H1 (cell line): ENCODE data around the gene PLN. TPM values are rescaled to one million over a fixed set of nuclear protein-coding genes. Genes with fewer than 3 reads are reported as not detected.

Experiments
- CTCF ChIA-PET: fragments of 300-600 bp; sonication (Branson Sonifier 250); formaldehyde crosslinking; loops from one replicate; lab custom pipeline; 2021; ENCODE audit not compliant: partially characterized antibody; lab: Charles Lee
- POLR2A ChIA-PET: fragments of 300-600 bp; sonication (Branson Sonifier 250); formaldehyde crosslinking; loops from one replicate; lab custom pipeline; 2021; ENCODE audit warnings: inconsistent platforms; ENCODE audit not compliant: partially characterized antibody; lab: Charles Lee
- DNase-seq, 2 experiments: peaks; one replicate each; pipeline versions ENCODE4 v3.0.0 to v3.0.0-alpha.2; 2010 to 2022; ENCODE audit warnings: low spot score in 2 of 2, low read depth in 1 of 2, mixed read lengths in 1 of 2
- FAIRE-seq: peaks from 2 replicates; lab custom pipeline; 2011; peaks lifted over from hg19 to GRCh38; lab: Jason Lieb, UNC
- H2AFZ ChIP-seq: 2 replicates; pipeline ENCODE4 v1.8.1; 2012; ENCODE audit warnings: low read length, inconsistent platforms
- H2AK5ac ChIP-seq: 2 replicates; pipeline ENCODE4 v1.6.1; 2013; ENCODE audit warnings: low read depth, low read length
- H2BK120ac ChIP-seq: replicated peaks from 2 replicates; pipeline ENCODE3; 2013; ENCODE audit warnings: low read depth, low read length, inconsistent platforms
- H2BK12ac ChIP-seq: 2 replicates; pipeline ENCODE4 v1.6.1; 2013; ENCODE audit warnings: low read depth, low read length
- H2BK15ac ChIP-seq: 2 replicates; pipeline ENCODE4 v1.6.1; 2013; ENCODE audit warnings: low read length
- H2BK20ac ChIP-seq: 2 replicates; pipeline ENCODE4 v1.6.1; 2013; ENCODE audit warnings: low read length
- H2BK5ac ChIP-seq: 2 replicates; pipeline ENCODE4 v1.6.1; 2013; ENCODE audit warnings: low read depth, low read length
- H3K14ac ChIP-seq: 2 replicates; pipeline ENCODE4 v1.6.1; 2013; ENCODE audit warnings: inconsistent platforms; ENCODE audit not compliant: insufficient read length
- H3K18ac ChIP-seq: 2 replicates; pipeline ENCODE4 v1.6.1; 2013; ENCODE audit warnings: low read length; ENCODE audit errors: extremely low read depth
- H3K23ac ChIP-seq: 2 replicates; pipeline ENCODE4 v1.6.1; 2013; ENCODE audit warnings: inconsistent platforms; ENCODE audit not compliant: insufficient read length
- H3K23me2 ChIP-seq: 2 replicates; pipeline ENCODE4 v1.6.1; 2013; ENCODE audit warnings: low read depth, low read length
- H3K27ac ChIP-seq: 2 replicates; pipeline ENCODE4 v1.6.1; 2011; ENCODE audit warnings: low read depth, low read length, inconsistent platforms
- H3K27me3 ChIP-seq, 4 experiments: replicated peaks in 1 of 4; 1 replicate in 1 of 4; 2 replicates in 3 of 4; pipeline versions ENCODE4 v1.6.1 to v1.8.1; 2011 to 2013; ENCODE audit warnings: low read length in 3 of 4, mild to moderate bottlenecking in 3 of 4, inconsistent platforms in 2 of 4, mixed read lengths in 2 of 4, moderate library complexity in 1 of 4; ENCODE audit not compliant: control insufficient read depth in 3 of 4, insufficient read depth in 3 of 4; ENCODE audit errors: extremely low read depth in 1 of 4
- H3K36me3 ChIP-seq, 4 experiments: 2 replicates each; pipeline versions ENCODE4 v1.6.1 to v1.8.1; 2011 to 2013; ENCODE audit warnings: mild to moderate bottlenecking in 4 of 4, low read length in 3 of 4, moderate library complexity in 2 of 4, control low read depth in 1 of 4, inconsistent platforms in 1 of 4; ENCODE audit not compliant: insufficient read depth in 4 of 4, control insufficient read depth in 2 of 4
- H3K4ac ChIP-seq: replicated peaks from 2 replicates; pipeline ENCODE3; 2013; ENCODE audit warnings: low read length, low read depth, mixed read lengths, inconsistent platforms; ENCODE audit not compliant: insufficient read length
- H3K4me1 ChIP-seq, 4 experiments: replicated peaks in 1 of 4; 1 replicate in 1 of 4; 2 replicates in 3 of 4; pipeline versions ENCODE4 v1.6.1 to v1.8.1; 2011 to 2013; ENCODE audit warnings: low read length in 3 of 4, inconsistent platforms in 2 of 4, mixed read lengths in 1 of 4; ENCODE audit not compliant: insufficient read depth in 4 of 4, control insufficient read depth in 3 of 4
- H3K4me2 ChIP-seq, 2 experiments: 2 replicates each; pipeline versions ENCODE4 v1.6.1 to v1.8.1; 2011 to 2013; ENCODE audit warnings: low read depth in 2 of 2, low read length in 2 of 2, control low read depth in 1 of 2, inconsistent platforms in 1 of 2, mild to moderate bottlenecking in 1 of 2; ENCODE audit not compliant: insufficient read depth in 1 of 2
- H3K4me3 ChIP-seq, 4 experiments: fragments of 200-600, 300-600 bp in 1 of 4; sonication (generic), shearing (Covaris generic), sonication (Bioruptor Twin) in 1 of 4; 2 replicates each; pipeline versions ENCODE4 v1.5.1 to v1.8.1; 2011 to 2016; ENCODE audit warnings: low read length in 4 of 4, low read depth in 3 of 4, control low read depth in 2 of 4, inconsistent platforms in 2 of 4, mild to moderate bottlenecking in 2 of 4, mixed read lengths in 1 of 4, moderate library complexity in 1 of 4; ENCODE audit not compliant: insufficient read depth in 2 of 4; ENCODE audit errors: extremely low read depth in 1 of 4
- H3K56ac ChIP-seq: replicated peaks from 2 replicates; pipeline ENCODE3; 2013; ENCODE audit warnings: low read depth, mild to moderate bottlenecking, mixed read lengths, low read length, inconsistent platforms; ENCODE audit not compliant: insufficient read length
- H3K79me1 ChIP-seq: 2 replicates; pipeline ENCODE4 v1.6.1; 2013; ENCODE audit warnings: low read depth, low read length, control low read depth
- H3K79me2 ChIP-seq, 2 experiments: 2 replicates each; pipeline versions ENCODE4 v1.6.1 to v1.8.1; 2012 to 2013; ENCODE audit warnings: low read length in 2 of 2, mild to moderate bottlenecking in 2 of 2, inconsistent platforms in 1 of 2; ENCODE audit not compliant: insufficient read depth in 2 of 2, control insufficient read depth in 1 of 2
- H3K9ac ChIP-seq, 4 experiments: replicated peaks in 1 of 4; 1 replicate in 1 of 4; 2 replicates in 3 of 4; pipeline versions ENCODE4 v1.6.1 to v1.8.1; 2011 to 2013; ENCODE audit warnings: low read depth in 3 of 4, low read length in 3 of 4, control low read depth in 2 of 4, mild to moderate bottlenecking in 2 of 4, moderate library complexity in 2 of 4, inconsistent platforms in 1 of 4; ENCODE audit errors: extremely low read depth in 1 of 4
- H3K9me3 ChIP-seq, 2 experiments: 2 replicates each; pipeline versions ENCODE4 v1.6.1 to v1.8.1; 2012 to 2013; ENCODE audit warnings: mild to moderate bottlenecking in 2 of 2, moderate library complexity in 2 of 2, control low read depth in 1 of 2, inconsistent platforms in 1 of 2, low read depth in 1 of 2, low read length in 1 of 2, mixed read lengths in 1 of 2; ENCODE audit not compliant: insufficient read depth in 2 of 2
- H4K20me1 ChIP-seq, 2 experiments: replicated peaks in 1 of 2; 2 replicates each; pipeline versions ENCODE3 to v1.8.1; 2011 to 2013; ENCODE audit warnings: inconsistent platforms in 2 of 2, low read length in 2 of 2, mild to moderate bottlenecking in 1 of 2; ENCODE audit not compliant: insufficient read depth in 2 of 2, control insufficient read depth in 1 of 2
- H4K5ac ChIP-seq: 2 replicates; pipeline ENCODE4 v1.6.1; 2013; ENCODE audit warnings: low read length, low read depth, mixed read lengths, inconsistent platforms; ENCODE audit not compliant: insufficient read length
- H4K8ac ChIP-seq: 2 replicates; pipeline ENCODE4 v1.8.0; 2013; ENCODE audit warnings: mild to moderate bottlenecking, moderate library complexity, low read length, inconsistent platforms; ENCODE audit not compliant: insufficient read depth; ENCODE audit errors: extremely low read depth
- H4K91ac ChIP-seq: replicated peaks from 2 replicates; pipeline ENCODE3; 2013; ENCODE audit warnings: low read length, mixed read lengths, inconsistent platforms; ENCODE audit not compliant: insufficient read length
- EP300 ChIP-seq, 2 experiments: IDR thresholded peaks; 1 replicate in 1 of 2; 2 replicates in 1 of 2; pipeline ENCODE4 v1.6.1; 2011 to 2012; ENCODE audit warnings: low read depth in 2 of 2, low read length in 2 of 2, mild to moderate bottlenecking in 2 of 2, borderline replicate concordance in 1 of 2, inconsistent platforms in 1 of 2, moderate library complexity in 1 of 2
- POU5F1 ChIP-seq: IDR thresholded peaks from 2 replicates; pipeline ENCODE4 v1.6.1; 2011; ENCODE audit warnings: low read depth, mild to moderate bottlenecking, low read length, moderate library complexity
- SIX5 ChIP-seq: IDR thresholded peaks from 2 replicates; pipeline ENCODE4 v1.6.1; 2011; ENCODE audit warnings: mild to moderate bottlenecking, low read depth, low read length
- SP4 ChIP-seq: IDR thresholded peaks from 2 replicates; pipeline ENCODE4 v1.6.1; 2012; ENCODE audit warnings: low read length, inconsistent platforms
- TAF7 ChIP-seq: optimal IDR thresholded peaks from 2 replicates; pipeline ENCODE3; 2011; ENCODE audit warnings: low read depth, mild to moderate bottlenecking, inconsistent platforms, low read length, moderate library complexity, borderline replicate concordance
- YY1 ChIP-seq: IDR thresholded peaks from 2 replicates; pipeline ENCODE4 v1.6.1; 2011; ENCODE audit warnings: low read depth, mild to moderate bottlenecking, low read length
- WGBS, 2 experiments: shearing (Covaris generic) in 1 of 2; methylation state at CpG; one replicate each; pipeline versions ENCODE4 v1.1.6 to v1.1.7; 2013 to 2015; ENCODE audit warnings: low lambda C conversion rate in 2 of 2, mixed read lengths in 2 of 2, inconsistent platforms in 1 of 2, low coverage in 1 of 2, missing lambda C conversion rate in 1 of 2; ENCODE audit not compliant: insufficient replicate concordance in 2 of 2, insufficient coverage in 1 of 2, insufficient read length in 1 of 2; ENCODE audit errors: extremely low coverage in 1 of 2, missing lambda C conversion rate in 1 of 2; 5-methylcytosine and 5-hydroxymethylcytosine counted together
- polyA plus RNA-seq, 7 experiments: library from polyadenylated mRNA; depleted of rRNA in 3 of 7; stranded (reverse) in 5 of 7; unstranded in 2 of 7; fragments of >200 nt in 5 of 7; fragments of 200-250 nt in 2 of 7; gene quantifications; 1 replicate in 5 of 7; 2 replicates in 1 of 7; 4 replicates in 1 of 7; pipeline versions ENCODE4 v1.2.1 to v1.2.3, GENCODE V29; 2011 to 2013; ENCODE audit warnings: missing spikeins in 2 of 7, mixed read lengths in 2 of 7
- total RNA-seq: library from RNA; stranded (reverse); fragmentation: NEBNext Ultra II Directional; extraction: Animal tissue kit (Norgen Biotek cat#: 25700); gene quantifications from 2 replicates; pipeline ENCODE4 v1.2.1, GENCODE V29; 2021

Gene PLN
- total and polyA plus RNA-seq, 2 of the 8 experiments (the other 6 are each of a cell fraction or from before 2014, with no cell fraction given): not detected

DNA sequence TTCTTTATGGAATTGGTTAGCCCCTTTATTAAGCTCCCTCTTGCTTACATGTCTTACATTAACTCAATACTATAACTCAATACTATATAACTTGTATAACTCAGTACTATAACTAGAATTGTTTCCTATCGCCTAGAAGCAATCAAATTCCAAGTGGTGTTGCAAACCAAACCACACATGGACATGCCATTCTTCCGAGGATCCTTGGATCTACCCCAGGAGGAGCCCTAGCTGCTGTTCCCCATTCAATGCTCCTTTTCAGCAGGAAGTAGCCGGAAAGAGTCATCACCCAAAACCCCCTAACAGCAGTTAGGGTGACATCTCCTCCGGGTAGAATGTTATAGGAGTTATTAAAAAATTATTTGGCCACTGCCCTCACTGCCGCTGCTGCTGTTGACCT lies 40.5 kb downstream of the PLN start:
- H3K4me2 ChIP-seq: no peak overlapping the region
- TF ChIP-seq TAF7 (no peak), POU5F1 (no peak), EP300 (IDR thresholded peaks at IDR 0.05; ENCODE audit: borderline replicate concordance in 1 of 2, low read depth in 2 of 2, low read length in 2 of 2) (no peak), SP4 (no peak), YY1 (no peak), SIX5 (no peak)
- H3K4me3 ChIP-seq: no peak overlapping the region
- H3K27me3 ChIP-seq: no peaks in the 10 kb centered on the region
- H3K23ac ChIP-seq: no peak overlapping the region
- H3K4me1 ChIP-seq: peaks cover 0 to 2% (median 0%) of the 10 kb centered on the region in 4 experiments; a peak in 3 of 7 replicates
- no peaks in the 10 kb centered on the region; the same call in 1 of the 2 replicates for H3K23me2 ChIP-seq
- H2BK20ac ChIP-seq: no peak overlapping the region
- no peak overlapping the region for H2AK5ac ChIP-seq
- no peaks in the 10 kb centered on the region for H3K79me1 ChIP-seq
- H3K9me3 ChIP-seq: no peaks in the 10 kb centered on the region
- H3K9ac ChIP-seq: no peak overlapping the region
- no peak overlapping the region for H2BK12ac ChIP-seq
- no peak overlapping the region for H4K8ac ChIP-seq
- no peak overlapping the region for H4K91ac ChIP-seq
- ChIA-PET POLR2A (no interaction called here), CTCF (interaction anchor here (0.8 to 4.4 kb wide), 2 partner anchors 8 to 178 kb away, joined by 3 to 14 read pairs; no protein-coding TSS in a partner anchor)
- no peak overlapping the region for H4K5ac ChIP-seq
- peaks cover 0 to 1% of the 10 kb centered on the region in 2 experiments for H4K20me1 ChIP-seq
- no peaks in the 10 kb centered on the region for H3K36me3 ChIP-seq
- H3K4ac ChIP-seq: no peak overlapping the region
- no peak overlapping the region for H3K14ac ChIP-seq
- H2BK5ac ChIP-seq: no peak overlapping the region
- H3K27ac ChIP-seq: no peak overlapping the region
- 89% methylated on average over 5 of the region's 5 CpGs; no CpG with 5 or more reads in 1 of the 2 experiments for WGBS, 2 experiments
- no peaks in the 10 kb centered on the region; a peak in 1 of 4 replicates for H3K79me2 ChIP-seq
- DNase-seq: no peak
- no peak overlapping the region for H2BK120ac ChIP-seq
- no peak overlapping the region for H2AFZ ChIP-seq
- no peak for FAIRE-seq
- no peak overlapping the region for H2BK15ac ChIP-seq
- H3K56ac ChIP-seq: no peak overlapping the region
- H3K18ac ChIP-seq: no peak overlapping the region
